Right renal pelvis (tissue), 4 donors: ENCODE results near the gene GPD1. TPM values are rescaled to one million over a fixed set of nuclear protein-coding genes. Genes with fewer than 3 reads are reported as not detected.
"Not testable (repeated sequence)": the region's sequence is repeated elsewhere in the genome, so short reads cannot be mapped to it uniquely, and the experiment has no call there.

ENCODE experiments used
- DNase-seq, 4 donors: peaks; one replicate each; pipeline ENCODE4 v3.0.0-alpha.2; 2013; ENCODE audit warnings: low read depth in 4 of 4, low spot score in 3 of 4, missing footprints in 1 of 4
- polyA plus RNA-seq, 4 donors: library from polyadenylated mRNA; unstranded; fragments of 120-200 nt; gene quantifications; one replicate each; pipeline ENCODE4 v1.2.1, GENCODE V29; 2013; ENCODE audit not compliant: insufficient read length in 4 of 4

Gene GPD1
- polyA plus RNA-seq, 4 donors, result 52.2 to 82.4 (median 64.7) TPM

- DNase-seq, result no peak
Measured at GRCh38 chr12:50119387-50119786, 15.6 kb downstream of the GPD1 start.

DNA sequence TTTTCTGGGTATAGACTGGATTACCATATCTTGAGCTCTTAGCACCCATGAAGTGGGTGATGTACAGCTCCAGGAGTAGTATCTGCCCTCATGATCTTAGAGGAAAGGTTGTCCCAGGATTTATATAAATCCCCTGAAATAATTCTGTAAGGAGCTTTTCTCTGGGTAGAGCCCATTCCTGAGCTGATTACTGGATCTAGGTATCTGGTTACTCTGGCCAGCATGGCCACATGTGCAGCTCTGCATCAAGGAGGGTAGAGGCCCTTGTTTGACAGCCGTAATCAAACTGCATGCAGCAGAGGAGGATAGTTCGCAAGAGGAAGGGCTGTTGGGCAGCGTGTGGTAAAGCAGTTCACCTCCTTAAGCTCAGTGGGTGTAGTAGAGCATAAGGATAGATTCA is 16.7 kb downstream of the GPD1 start:
- no peak for DNase-seq

GRCh38 chr12:50120953-50121352 is 17.1 kb downstream of the GPD1 start:
- DNase-seq, result no peak

DNA sequence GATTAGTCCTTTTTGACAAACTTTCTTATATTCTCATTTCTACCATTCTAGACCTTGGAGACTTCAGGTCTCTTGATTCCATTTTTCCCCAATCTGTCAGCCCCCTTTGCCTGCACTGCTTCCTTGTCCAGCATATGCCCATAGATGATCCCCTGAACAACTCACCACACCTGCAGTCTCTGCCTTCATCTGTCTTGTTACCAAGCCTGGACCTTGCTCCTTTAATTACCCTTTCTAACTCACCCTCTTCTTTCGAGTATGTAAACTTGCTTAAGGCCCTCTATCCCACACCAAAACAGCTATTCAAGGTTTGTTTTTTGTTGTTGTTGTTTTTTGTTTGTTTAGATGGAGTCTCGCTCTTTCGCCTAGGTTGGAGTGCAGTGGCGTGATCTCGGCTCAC is 17.8 kb downstream of the GPD1 start:
- DNase-seq, result no peak

- no peak for DNase-seq
Measured at GRCh38 chr12:50123203-50123602, 19.4 kb downstream of the GPD1 start.

- DNase-seq, result no peak
Measured at GRCh38 chr12:50127546-50127945, 23.7 kb downstream of the GPD1 start.

DNA sequence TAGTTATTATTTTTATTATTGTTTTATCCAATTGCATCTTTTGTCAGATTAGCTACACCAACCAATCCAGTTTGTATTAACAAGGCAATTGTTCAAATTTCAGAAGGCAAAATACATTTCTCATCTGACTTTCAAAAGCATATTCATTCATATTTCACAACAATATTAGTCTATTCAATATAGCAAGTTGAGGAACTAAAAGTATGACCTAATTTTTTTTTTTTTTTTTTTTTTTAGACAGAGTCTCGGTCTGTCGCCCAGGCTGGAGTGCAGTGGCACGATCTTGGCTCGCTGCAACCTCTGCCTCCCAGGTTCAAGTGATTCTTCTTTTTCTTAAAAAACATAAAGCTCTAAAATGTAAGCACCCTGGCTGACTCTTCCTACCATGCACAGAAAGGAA is 25.5 kb downstream of the GPD1 start:
- no peak for DNase-seq

- no peak for DNase-seq
Measured at GRCh38 chr12:50132505-50133135, 28.8 kb downstream of the GPD1 start.

DNA sequence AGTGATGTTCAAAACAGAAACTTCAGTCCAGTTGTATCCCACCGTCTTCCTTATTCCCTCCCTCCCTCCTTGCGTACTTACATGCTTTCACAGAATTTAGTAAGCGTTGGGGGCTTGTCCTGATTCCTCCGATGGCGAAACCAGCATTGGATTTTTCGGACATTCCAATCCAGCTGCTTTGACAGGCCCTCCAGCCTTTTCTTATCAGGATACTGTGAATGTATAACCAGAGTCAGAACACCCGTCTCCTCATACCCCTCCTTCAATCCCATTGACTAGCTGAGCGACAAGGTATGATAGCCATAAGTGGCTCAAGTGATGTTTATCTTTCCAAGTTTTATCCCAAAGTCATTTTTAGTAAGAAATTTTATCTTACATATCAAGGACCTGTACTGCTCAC is 39.2 kb downstream of the GPD1 start:
- DNase-seq, result no peak

DNA sequence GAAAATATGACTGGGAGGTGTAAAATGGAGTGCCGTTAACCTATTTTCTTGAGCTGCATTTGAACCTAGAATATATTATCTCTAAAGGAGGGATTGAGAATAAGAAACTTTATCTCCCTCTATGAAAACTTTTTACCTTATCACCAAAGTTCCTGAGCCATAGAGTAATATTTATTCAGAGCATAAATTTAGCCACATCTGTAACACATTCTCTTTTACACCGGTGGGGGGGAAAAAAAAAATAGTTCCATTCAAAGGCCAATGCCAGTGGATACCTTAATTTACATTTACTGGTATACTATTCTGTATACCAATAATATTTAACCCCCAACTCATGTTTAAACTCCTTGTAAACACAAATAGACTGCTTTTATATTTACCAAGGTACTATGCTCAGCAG is 41.6 kb downstream of the GPD1 start:
- DNase-seq, result no peak

GRCh38 chr12:50147281-50147680 is 43.5 kb downstream of the GPD1 start:
- no peak for DNase-seq

- not testable (repeated sequence) for DNase-seq
Measured at GRCh38 chr12:50148011-50148410, 44.2 kb downstream of the GPD1 start.

DNA sequence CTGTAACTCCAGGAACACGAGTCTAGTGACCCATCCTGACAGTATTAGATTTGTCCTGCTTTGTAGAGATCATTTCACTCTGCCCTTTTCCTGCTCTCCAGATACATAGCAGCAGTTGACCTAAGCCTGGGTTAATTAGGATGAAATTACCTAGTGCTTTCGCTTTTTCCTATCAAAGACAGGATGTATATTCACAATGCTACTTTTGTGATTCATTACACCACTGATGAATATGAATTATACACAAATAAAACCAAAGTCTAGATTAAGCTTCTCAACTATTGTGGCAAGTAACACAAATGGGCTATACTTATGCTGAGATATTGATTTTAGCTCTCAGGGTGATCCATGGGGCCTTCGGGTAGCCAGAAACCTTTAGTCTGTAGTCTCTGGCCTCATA is 45.5 kb downstream of the GPD1 start:
- DNase-seq, result no peak

DNA sequence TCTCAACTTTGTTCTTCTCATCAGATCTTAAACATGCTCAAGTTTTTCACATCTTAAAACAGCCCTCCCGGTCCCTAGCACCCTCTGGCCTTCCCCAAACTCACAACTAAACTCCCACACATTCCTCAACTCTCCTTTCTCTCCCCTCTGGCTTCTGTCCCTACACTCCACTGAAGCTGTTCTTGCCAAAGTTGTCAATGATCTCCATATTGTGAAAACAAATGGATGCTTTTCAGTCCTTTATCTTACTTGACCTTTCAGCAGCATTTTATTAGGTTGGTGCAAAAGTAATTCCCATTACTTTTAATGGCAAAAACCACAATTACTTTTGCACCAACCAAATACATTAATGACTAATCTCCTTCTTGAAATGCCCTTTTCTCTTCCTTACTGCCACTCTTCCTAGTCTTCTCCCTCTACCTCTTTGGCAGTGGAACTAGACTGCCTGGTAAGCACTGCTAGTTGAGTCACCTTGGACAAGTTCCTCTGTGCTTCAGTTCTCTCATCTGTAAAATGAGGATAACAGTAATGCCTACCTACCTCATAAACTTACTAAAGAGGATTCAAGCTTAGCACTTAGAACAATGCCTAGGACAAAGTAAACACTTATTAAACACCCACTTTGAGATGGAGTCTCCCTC is 47.4 kb downstream of the GPD1 start:
- DNase-seq, result no peak

- DNase-seq, result not testable (repeated sequence)
Measured at GRCh38 chr12:50154947-50155346, 51.1 kb downstream of the GPD1 start.

DNA sequence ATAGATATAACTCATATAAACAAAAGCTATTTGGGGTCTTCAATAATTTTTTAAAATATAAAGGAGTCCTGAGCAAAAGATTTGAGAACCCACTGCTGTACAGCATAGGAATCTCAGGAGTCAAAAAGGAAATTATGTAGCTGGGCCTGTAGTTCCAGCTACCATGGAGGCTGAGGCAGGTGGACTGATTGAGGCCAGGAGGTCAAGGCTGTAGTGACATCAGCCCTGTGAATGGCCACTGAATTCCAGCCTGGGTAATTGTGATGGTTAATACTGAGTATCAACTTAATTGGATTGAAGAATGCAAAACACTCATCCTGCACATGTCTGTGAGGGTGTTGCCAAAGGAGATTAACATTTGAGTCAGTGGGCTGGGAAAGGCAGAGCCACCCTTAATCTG is 52.8 kb downstream of the GPD1 start:
- no peak for DNase-seq

- no peak for DNase-seq
Measured at GRCh38 chr12:50157259-50157658, 53.5 kb downstream of the GPD1 start.

DNA sequence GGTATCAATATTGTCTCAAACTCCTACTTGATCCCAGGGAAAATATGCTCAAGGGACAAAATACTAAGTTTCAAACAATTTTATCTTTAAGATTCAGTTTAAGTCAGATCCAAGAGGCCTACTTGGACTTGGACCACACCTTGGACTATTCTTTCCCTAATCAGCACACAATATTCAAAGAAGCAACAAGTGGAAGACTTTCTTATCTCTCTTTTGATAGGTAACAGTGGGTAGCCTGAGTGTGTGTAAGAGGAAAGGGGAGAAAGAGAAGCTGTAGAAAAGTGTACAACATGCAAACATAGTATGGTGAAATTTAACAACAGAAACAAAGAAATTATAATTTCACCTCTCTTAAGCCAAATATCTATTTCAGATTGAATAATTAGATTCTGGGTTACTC is 56.8 kb downstream of the GPD1 start:
- DNase-seq, result no peak

Other genes with a start within 250 kb of the GPD1 start
- 1 to 10 TPM; 1.3 to 6.1 (median 4.6) TPM for gene FAIM2, start 200.1 kb upstream of the GPD1 start, polyA plus RNA-seq
- 100 to 1,000 TPM in 2 of 4 donors, 10 to 100 TPM in 2; 93.0 to 265 (median 104) TPM for gene AQP2, start 153.3 kb upstream of the GPD1 start, polyA plus RNA-seq
- gene AQP5, start 142.1 kb upstream of the GPD1 start, polyA plus RNA-seq, result 1 to 10 TPM; 1.7 to 4.0 (median 2.0) TPM
- gene AQP6, start 131.1 kb upstream of the GPD1 start, polyA plus RNA-seq, result 10 to 100 TPM; 16.0 to 22.1 (median 19.6) TPM
- gene RACGAP1, start 78.5 kb upstream of the GPD1 start, polyA plus RNA-seq, result 10 to 100 TPM; 42.4 to 54.4 (median 49.8) TPM
- 1 to 10 TPM; 3.4 to 4.8 (median 4.6) TPM for gene ASIC1, start 46.4 kb upstream of the GPD1 start, polyA plus RNA-seq
- gene SMARCD1, start 18.7 kb upstream of the GPD1 start, polyA plus RNA-seq, result 100 to 1,000 TPM; 165 to 182 (median 176) TPM
- gene COX14, start 8.2 kb downstream of the GPD1 start, polyA plus RNA-seq, result 10 to 100 TPM; 50.6 to 62.1 (median 52.5) TPM
- gene CERS5, start 63.4 kb downstream of the GPD1 start, polyA plus RNA-seq, result 10 to 100 TPM; 72.5 to 82.9 (median 75.4) TPM
- 100 to 1,000 TPM in 1 of 4 donors, 10 to 100 TPM in 3; 77.5 to 107 (median 93.1) TPM for gene LIMA1, start 179.5 kb downstream of the GPD1 start, polyA plus RNA-seq